ENCODE data around the gene CST6. TPM values are rescaled to one million over a fixed set of nuclear protein-coding genes. Genes with fewer than 3 reads are reported as not detected.

CST6 gene
- total and polyA plus RNA-seq, 2 of the 13 experiments (the other 11 are each of a cell fraction or from before 2014, with no cell fraction given): not detected

DNA sequence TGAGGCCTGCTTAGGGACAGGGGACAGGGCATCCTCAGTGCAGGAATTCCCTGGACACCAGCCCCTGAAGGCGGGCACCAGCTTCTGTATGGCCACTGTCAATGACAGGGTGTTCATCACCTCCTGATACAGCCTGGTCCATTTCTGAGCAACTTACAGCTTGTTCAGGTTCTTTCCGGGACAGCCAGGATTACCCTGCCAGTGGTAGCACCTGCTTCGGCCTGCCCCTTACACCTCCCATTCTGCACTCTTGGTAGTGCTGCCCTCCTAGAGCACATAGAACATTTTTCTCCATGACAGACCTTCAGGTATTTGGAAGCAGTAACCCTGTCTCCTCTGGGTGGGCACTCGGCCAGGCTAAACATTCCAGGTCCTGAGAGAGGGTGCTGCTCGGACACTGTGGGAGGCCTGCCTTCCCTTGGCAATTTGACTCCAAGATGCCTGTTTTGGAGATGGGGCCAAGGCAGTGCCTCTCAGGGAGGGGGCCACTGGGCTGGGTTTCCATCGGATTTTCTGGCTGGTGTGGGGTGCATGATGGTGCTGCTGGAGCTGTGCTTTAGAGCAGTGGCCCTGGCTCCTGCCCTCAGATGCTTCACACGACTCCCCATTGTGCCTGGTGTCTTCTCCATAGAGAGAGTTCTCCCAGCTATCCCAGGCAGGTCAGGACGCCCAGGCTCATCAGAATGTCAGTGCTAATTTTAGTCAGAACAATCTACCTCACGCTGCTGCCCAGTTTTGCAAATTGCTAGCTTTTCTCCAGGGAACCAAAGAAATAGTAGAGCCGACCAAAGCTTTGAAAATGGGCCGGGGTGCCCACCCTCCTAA is 35.9 kb downstream of the CST6 start (continued):
- TF ChIP-seq ATF7 (IDR thresholded peaks at IDR 0.05) (no peak), ATF7 (CRISPR knock-in tag; IDR thresholded peaks at IDR 0.05) (no peak), CEBPB (IDR thresholded peaks at IDR 0.05; ENCODE audit: borderline replicate concordance, low read depth, low read length) (no peak), TBP (CRISPR knock-in tag; IDR thresholded peaks at IDR 0.05) (no peak), CENPX (CRISPR knock-in tag; IDR thresholded peaks at IDR 0.05) (no peak)
- TF ChIP-seq, protein P1, sequence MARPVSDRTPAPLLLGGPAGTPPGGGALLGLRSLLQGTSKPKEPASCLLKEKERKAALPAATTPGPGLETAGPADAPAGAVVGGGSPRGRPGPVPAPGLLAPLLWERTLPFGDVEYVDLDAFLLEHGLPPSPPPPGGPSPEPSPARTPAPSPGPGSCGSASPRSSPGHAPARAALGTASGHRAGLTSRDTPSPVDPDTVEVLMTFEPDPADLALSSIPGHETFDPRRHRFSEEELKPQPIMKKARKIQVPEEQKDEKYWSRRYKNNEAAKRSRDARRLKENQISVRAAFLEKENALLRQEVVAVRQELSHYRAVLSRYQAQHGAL (CRISPR knock-in tag; IDR thresholded peaks at IDR 0.05; ENCODE audit: not compliant biosample characterization): no peak
- TF ChIP-seq, protein P2, sequence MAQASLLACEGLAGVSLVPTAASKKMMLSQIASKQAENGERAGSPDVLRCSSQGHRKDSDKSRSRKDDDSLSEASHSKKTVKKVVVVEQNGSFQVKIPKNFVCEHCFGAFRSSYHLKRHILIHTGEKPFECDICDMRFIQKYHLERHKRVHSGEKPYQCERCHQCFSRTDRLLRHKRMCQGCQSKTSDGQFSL (CRISPR knock-in tag; IDR thresholded peaks at IDR 0.05): no peak

DNA sequence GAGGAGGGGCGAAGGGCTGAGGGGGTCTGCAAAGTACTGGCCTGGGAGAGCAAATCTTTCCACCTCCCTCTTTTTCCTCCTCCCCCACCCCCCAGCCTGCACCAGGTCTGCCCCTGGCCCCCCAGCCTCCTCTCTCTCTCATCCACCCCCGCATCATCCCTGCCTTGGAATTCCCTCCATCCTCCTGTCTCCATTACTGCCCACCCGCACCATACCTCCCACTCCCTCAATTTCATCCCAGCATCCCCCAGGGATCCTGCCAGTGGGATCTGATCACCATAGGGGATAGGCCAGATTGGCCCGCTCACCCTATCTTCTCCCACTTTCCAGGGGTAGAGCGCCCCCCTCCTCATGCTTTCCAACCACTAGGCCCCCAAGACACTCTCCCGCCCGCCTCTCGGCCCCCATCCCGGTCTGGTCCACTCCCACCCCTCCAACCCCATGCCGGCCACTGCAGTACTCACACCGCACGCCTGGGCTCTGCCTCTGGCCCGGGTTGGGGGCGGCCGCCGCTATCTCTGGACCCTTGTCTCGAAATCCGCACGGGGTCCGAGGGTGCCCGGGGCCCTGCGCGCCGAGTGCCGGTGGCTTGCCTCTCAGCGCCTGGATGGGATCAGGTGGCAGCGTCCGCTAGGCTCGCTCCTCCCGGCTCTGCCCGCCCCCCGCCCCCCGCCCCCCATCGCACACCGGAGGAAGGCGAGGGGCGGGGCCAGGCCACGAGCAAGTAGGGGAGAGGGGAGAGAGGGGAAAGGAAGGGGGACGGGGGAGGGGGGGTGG is 36.9 kb downstream of the CST6 start, which contains the start of gene GAL3ST3:
TSS of gene GAL3ST3 (minus strand) at position 615 of the 777 bp plus-strand sequence. CDS start 3,746 bp downstream, outside the sequence.
- no peaks in the 10 kb centered on the region for H4K20me1 ChIP-seq (ENCODE audit: insufficient read depth, low read length)
- TF ChIP-seq KLF13 (CRISPR knock-in tag; IDR thresholded peaks at IDR 0.05): no peak
- no peak for TF ChIP-seq RFX5 (IDR thresholded peaks at IDR 0.05; ENCODE audit: low read depth, low read length)
- TF ChIP-seq ATM (IDR thresholded peaks at IDR 0.05; ENCODE audit: borderline replicate concordance): no peak
- no peak for TF ChIP-seq GABPA (IDR thresholded peaks at IDR 0.05; ENCODE audit: low read depth, low read length)
- no peak for TF ChIP-seq GABPA (CRISPR knock-in tag; IDR thresholded peaks at IDR 0.05; ENCODE audit: low read depth)
- POLR2A ChIA-PET: no interaction called here
- intact Hi-C loops (cut with micrococcal nuclease; ENCODE audit: unreplicated experiment) (no loop called here), in situ Hi-C loops (cut with HindIII; ENCODE audit: extremely low pct_ligation_motif_present, low pct_unique_long_range_greater_than_20kb) (no loop called here)
- ATAC-seq: no peak
- H3K9me3 ChIP-seq (ENCODE audit: low read length): no peaks in the 10 kb centered on the region
- CTCF ChIA-PET (ENCODE audit: low intra/inter-chr PET ratio, low total read pairs): no interaction called here
- H3K4me2 ChIP-seq (ENCODE audit: low read depth, low read length): no peak within 1 kb of the TSS
- H2AFZ ChIP-seq (ENCODE audit: low read length): no peak within 1 kb of the TSS
- H3K4me3 ChIP-seq (replicated peaks in 1 of 3; ENCODE audit: insufficient read depth in 1 of 3, low read depth in 2 of 3, low read length in 3 of 3): no peak within 1 kb of the TSS
- peaks cover 14% of the 10 kb centered on the region for H3K79me2 ChIP-seq (ENCODE audit: insufficient read depth, low read length)
- DNase-seq (ENCODE audit: low spot score): no peak
- no peak within 1 kb of the TSS for H3K9ac ChIP-seq (ENCODE audit: insufficient read depth, low read depth, low read length)
- H3K27ac ChIP-seq (ENCODE audit: extremely low read length, insufficient read depth, low read length): no peak within 1 kb of the TSS
- peaks cover 0 to 41% of the 10 kb centered on the region in 2 experiments; a peak in 4 of 5 replicates for H3K27me3 ChIP-seq (ENCODE audit: control insufficient read depth in 1 of 2, insufficient read depth in 2 of 2, low read length in 2 of 2)
- no peaks in the 10 kb centered on the region for H3K36me3 ChIP-seq (replicated peaks in 1 of 2; ENCODE audit: control insufficient read depth in 1 of 2, insufficient read depth in 2 of 2, low read length in 2 of 2)
- peaks cover 39% of the 10 kb centered on the region for H3K4me1 ChIP-seq (ENCODE audit: insufficient read depth, low read length)
- no TSS peak for BruUV-seq (replicated peaks)
- 55% methylated on average over 31 of the region's 39 CpGs for WGBS (ENCODE audit: low lambda C conversion rate)
- FAIRE-seq: no peak

Data from HepG2 (cell line).